IMR-90 (cell line): ENCODE measurements around the gene WFDC6. TPM values are rescaled to one million over a fixed set of nuclear protein-coding genes. Genes with fewer than 3 reads are reported as not detected.

Source experiments
- ATAC-seq: fragments of 200-7000 bp; cut with Tn5 transposase; 2 replicates; pipeline ENCODE4 v1.9.1; 2020; ENCODE audit warnings: low read depth, mild to moderate bottlenecking, moderate library complexity
- BruUV-seq: library from RNA; stranded (reverse); fragments of 400-500 nt; replicated peaks from 2 replicates; lab custom pipeline; 2021; lab: Mats Ljungman, UMichigan
- CTCF ChIA-PET: fragments of 300-600 bp; formaldehyde crosslinking; extraction: SDS; loops from one replicate; lab custom pipeline; 2021; ENCODE audit warnings: antibody characterized with exemption; lab: Yijun Ruan, JAX
- POLR2A ChIA-PET: fragments of 300-600 bp; sonication (Branson Sonifier 250); formaldehyde crosslinking; loops from one replicate; lab custom pipeline; 2022; ENCODE audit warnings: antibody characterized with exemption; ENCODE audit not compliant: unreplicated experiment; lab: Charles Lee
- DNase-seq: peaks from one replicate; pipeline ENCODE4 v3.0.0; 2013
- H2AFZ ChIP-seq: replicated peaks from 2 replicates; pipeline ENCODE3; 2013; ENCODE audit warnings: low read length, mild to moderate bottlenecking; ENCODE audit not compliant: poor library complexity
- H2AK5ac ChIP-seq: 2 replicates; pipeline ENCODE4 v1.6.1; 2013; ENCODE audit warnings: low read depth, low read length, inconsistent platforms
- H2AK9ac ChIP-seq: replicated peaks from 2 replicates; pipeline ENCODE3; 2013; ENCODE audit warnings: mild to moderate bottlenecking, low read depth, low read length, moderate library complexity; ENCODE audit not compliant: poor library complexity
- H2BK120ac ChIP-seq: 2 replicates; pipeline ENCODE4 v1.6.1; 2013; ENCODE audit warnings: low read depth, low read length, inconsistent platforms
- H2BK15ac ChIP-seq: 3 replicates; pipeline ENCODE4 v1.6.1; 2013; ENCODE audit warnings: low read depth, low read length, inconsistent platforms
- H2BK20ac ChIP-seq: 2 replicates; pipeline ENCODE4 v1.6.1; 2013; ENCODE audit warnings: low read depth, mild to moderate bottlenecking, inconsistent platforms, low read length, moderate library complexity
- H2BK5ac ChIP-seq: 2 replicates; pipeline ENCODE4 v1.6.1; 2013; ENCODE audit warnings: mild to moderate bottlenecking, low read depth, low read length, inconsistent platforms; ENCODE audit not compliant: poor library complexity, severe bottlenecking
- H3K14ac ChIP-seq: replicated peaks from 2 replicates; pipeline ENCODE4 v1.6.1; 2013; ENCODE audit warnings: low read depth, low read length, inconsistent platforms
- H3K18ac ChIP-seq: 2 replicates; pipeline ENCODE4 v1.6.1; 2013; ENCODE audit warnings: low read depth, low read length, control low read depth
- H3K23ac ChIP-seq: 2 replicates; pipeline ENCODE4 v1.6.1; 2013; ENCODE audit warnings: low read depth, low read length, inconsistent platforms
- H3K27ac ChIP-seq: 2 replicates; pipeline ENCODE4 v1.5.1; 2013; ENCODE audit warnings: mild to moderate bottlenecking, control low read depth, low read length; ENCODE audit not compliant: insufficient read depth
- H3K27me3 ChIP-seq: 2 replicates; pipeline ENCODE4 v1.6.1; 2013; ENCODE audit warnings: low read length; ENCODE audit not compliant: control insufficient read depth, insufficient read depth
- H3K36me3 ChIP-seq: 2 replicates; pipeline ENCODE4 v1.6.1; 2013; ENCODE audit warnings: low read length, mixed read lengths; ENCODE audit not compliant: control insufficient read depth, insufficient read depth
- H3K4ac ChIP-seq: 2 replicates; pipeline ENCODE4 v1.6.1; 2013; ENCODE audit warnings: low read depth, low read length, inconsistent platforms
- H3K4me1 ChIP-seq: 2 replicates; pipeline ENCODE4 v1.6.1; 2013; ENCODE audit warnings: low read length, mixed read lengths; ENCODE audit not compliant: control insufficient read depth, insufficient read depth
- H3K4me2 ChIP-seq: 2 replicates; pipeline ENCODE4 v1.6.1; 2013; ENCODE audit warnings: low read depth, mild to moderate bottlenecking, control low read depth, low read length, moderate library complexity
- H3K4me3 ChIP-seq: 2 replicates; pipeline ENCODE4 v1.5.1; 2013; ENCODE audit warnings: low read depth, mild to moderate bottlenecking, control low read depth, low read length, moderate library complexity; ENCODE audit not compliant: insufficient read depth
- H3K56ac ChIP-seq: 2 replicates; pipeline ENCODE4 v1.6.1; 2013; ENCODE audit warnings: low read length, inconsistent platforms; ENCODE audit not compliant: insufficient read depth; ENCODE audit errors: extremely low read depth
- H3K79me1 ChIP-seq, 2 experiments: 2 replicates each; pipeline ENCODE4 v1.6.1; 2013; ENCODE audit warnings: low read length in 2 of 2, inconsistent platforms in 1 of 2, low read depth in 1 of 2
- H3K9ac ChIP-seq: 2 replicates; pipeline ENCODE4 v1.6.1; 2013; ENCODE audit warnings: low read depth, low read length, control low read depth
- H3K9me1 ChIP-seq: 2 replicates; pipeline ENCODE4 v1.6.1; 2013; ENCODE audit warnings: low read length, inconsistent platforms; ENCODE audit not compliant: insufficient read depth
- H3K9me3 ChIP-seq: 2 replicates; pipeline ENCODE4 v1.6.1; 2013; ENCODE audit warnings: low read length; ENCODE audit not compliant: control insufficient read depth, insufficient read depth
- H4K20me1 ChIP-seq: 2 replicates; pipeline ENCODE4 v1.6.1; 2013; ENCODE audit warnings: low read length, inconsistent platforms; ENCODE audit not compliant: insufficient read depth
- H4K5ac ChIP-seq: 2 replicates; pipeline ENCODE4 v1.6.1; 2013; ENCODE audit warnings: mild to moderate bottlenecking, low read depth, low read length, control low read depth
- H4K8ac ChIP-seq, 2 experiments: 2 replicates each; pipeline ENCODE4 v1.6.1; 2013; ENCODE audit warnings: low read depth in 2 of 2, low read length in 2 of 2, control low read depth in 1 of 2, inconsistent platforms in 1 of 2
- H4K91ac ChIP-seq: 2 replicates; pipeline ENCODE4 v1.6.1; 2013; ENCODE audit warnings: low read depth, low read length, inconsistent platforms; ENCODE audit not compliant: insufficient read depth
- BHLHE40 ChIP-seq: fragments of 150-350 bp; IDR thresholded peaks from 2 replicates; pipeline ENCODE4 v1.6.1; 2016; ENCODE audit warnings: mild to moderate bottlenecking, low read depth, low read length
- CEBPB ChIP-seq: IDR thresholded peaks from 2 replicates; pipeline ENCODE4 v1.6.1; 2012; ENCODE audit warnings: low read depth, low read length, improper control_type of control experiment
- CHD1 ChIP-seq: IDR thresholded peaks from 2 replicates; pipeline ENCODE4 v1.6.1; 2012; ENCODE audit warnings: low read depth, low read length, improper control_type of control experiment
- ELK1 ChIP-seq: fragments of 150-350 bp; IDR thresholded peaks from 2 replicates; pipeline ENCODE4 v1.6.1; 2016; ENCODE audit warnings: low read depth, mild to moderate bottlenecking, low read length, moderate library complexity, borderline replicate concordance
- FOS ChIP-seq: fragments of 150-350 bp; IDR thresholded peaks from 2 replicates; pipeline ENCODE4 v1.6.1; 2016; ENCODE audit warnings: low read depth, low read length
- MAFK ChIP-seq: IDR thresholded peaks from 2 replicates; pipeline ENCODE4 v1.6.1; 2012; ENCODE audit warnings: low read depth, low read length, improper control_type of control experiment
- MAZ ChIP-seq: IDR thresholded peaks from 2 replicates; pipeline ENCODE4 v1.6.1; 2012; ENCODE audit warnings: low read depth, mild to moderate bottlenecking, low read length, improper control_type of control experiment, moderate library complexity, borderline replicate concordance
- MXI1 ChIP-seq: IDR thresholded peaks from 2 replicates; pipeline ENCODE4 v1.6.1; 2012; ENCODE audit warnings: low read depth, mild to moderate bottlenecking, low read length, moderate library complexity, borderline replicate concordance
- NFE2L2 ChIP-seq: fragments of 150-350 bp; IDR thresholded peaks from 2 replicates; pipeline ENCODE4 v1.6.1; 2016; ENCODE audit warnings: low read depth, mild to moderate bottlenecking, low read length
- POLR2A ChIP-seq: IDR thresholded peaks from 2 replicates; pipeline ENCODE4 v1.6.1; 2012; ENCODE audit warnings: mild to moderate bottlenecking, low read depth, low read length
- RAD21 ChIP-seq: IDR thresholded peaks from 2 replicates; pipeline ENCODE4 v1.6.1; 2012; ENCODE audit warnings: low read length, improper control_type of control experiment
- RCOR1 ChIP-seq: IDR thresholded peaks from 2 replicates; pipeline ENCODE4 v1.6.1; 2012; ENCODE audit warnings: mild to moderate bottlenecking, low read length, improper control_type of control experiment; ENCODE audit not compliant: insufficient replicate concordance
- RFX5 ChIP-seq: IDR thresholded peaks from 2 replicates; pipeline ENCODE4 v1.8.0; 2012; ENCODE audit warnings: low read depth, mild to moderate bottlenecking, low read length, moderate library complexity
- SMC3 ChIP-seq: fragments of 150-350 bp; IDR thresholded peaks from 2 replicates; pipeline ENCODE4 v1.6.1; 2016; ENCODE audit warnings: low read depth, mild to moderate bottlenecking, antibody characterized with exemption, low read length, moderate library complexity
- USF2 ChIP-seq: fragments of 150-350 bp; IDR thresholded peaks from 2 replicates; pipeline ENCODE4 v1.6.1; 2017; ENCODE audit warnings: mild to moderate bottlenecking, antibody characterized with exemption, low read length, low read depth
- WGBS, 2 experiments: methylation state at CpG; one replicate each; pipeline versions ENCODE4 v1.1.5 to v1.1.7; 2013; ENCODE audit warnings: missing lambda C conversion rate in 2 of 2; ENCODE audit not compliant: insufficient read length in 1 of 2; ENCODE audit errors: extremely low coverage in 2 of 2; 5-methylcytosine and 5-hydroxymethylcytosine counted together
- dilution Hi-C: fragments of 300-500 bp; cut with HindIII; formaldehyde crosslinking; loops from one replicate; pipeline ENCODE4 v1.14.3; 2018; ENCODE audit warnings: low sequenced_read_pairs; ENCODE audit not compliant: unreplicated experiment
- in situ Hi-C: fragments of 300-500 bp; cut with MboI; formaldehyde crosslinking; loops from 3 replicates; pipeline ENCODE4 v1.14.3; 2019; ENCODE audit warnings: low sequenced_read_pairs, inconsistent platforms, mixed read lengths
- intact Hi-C: fragments of 100-400 bp; cut with micrococcal nuclease; formaldehyde crosslinking; loops from 2 replicates; pipeline ENCODE4 v1.10.0; 2022
- polyA plus RNA-seq, 3 experiments: library from polyadenylated mRNA; depleted of rRNA; stranded (reverse); fragments of >200 nt; gene quantifications; 2 replicates each; pipeline ENCODE4 v1.2.3, GENCODE V29; 2012; ENCODE audit warnings: low replicate concordance in 1 of 3
- total RNA-seq: library from RNA; depleted of rRNA; stranded (reverse); fragments of >200 nt; gene quantifications from 2 replicates; pipeline ENCODE4 v1.2.3, GENCODE V29; 2012
- TF ChIP-seq, protein P1 (sequence below): conservative IDR thresholded peaks from 2 replicates; pipeline ENCODE4 v1.5.1; 2012; ENCODE audit warnings: mild to moderate bottlenecking, low read depth, low read length, improper control_type of control experiment

WFDC6 gene
- total and polyA plus RNA-seq, 2 of the 4 experiments (the other 2 are of a cell fraction), result not detected

GRCh38 chr20:45538209-45538799 lies 978 bp downstream of the WFDC6 start:
- no peak overlapping the region for H3K27ac ChIP-seq
- no peak overlapping the region for H3K4ac ChIP-seq
- intact Hi-C loops (no loop called here), in situ Hi-C loops (loop anchor here (25.0 kb wide), 1 partner anchor 224 kb away; no protein-coding TSS in a partner anchor), dilution Hi-C loops (no loop called here)
- H4K5ac ChIP-seq, result no peak overlapping the region
- H4K91ac ChIP-seq, result no peak overlapping the region
- no peaks in the 10 kb centered on the region for H3K79me1 ChIP-seq
- H3K27me3 ChIP-seq, result no peaks in the 10 kb centered on the region; the same call in 1 of the 2 replicates
- no peak overlapping the region for H2AK9ac ChIP-seq
- WGBS, 2 experiments, result 34% methylated on average over 3 of the region's 7 CpGs; no CpG with 5 or more reads in 1 of the 2 experiments
- DNase-seq, result no peak
- H4K8ac ChIP-seq, result no peak overlapping the region
- H4K20me1 ChIP-seq, result no peaks in the 10 kb centered on the region
- ATAC-seq, result no peak
- H2BK20ac ChIP-seq, result no peak overlapping the region
- no peak overlapping the region for H3K18ac ChIP-seq
- H2AFZ ChIP-seq, result no peak overlapping the region
- no peak for TF ChIP-seq MAFK
- TF ChIP-seq, protein P1, sequence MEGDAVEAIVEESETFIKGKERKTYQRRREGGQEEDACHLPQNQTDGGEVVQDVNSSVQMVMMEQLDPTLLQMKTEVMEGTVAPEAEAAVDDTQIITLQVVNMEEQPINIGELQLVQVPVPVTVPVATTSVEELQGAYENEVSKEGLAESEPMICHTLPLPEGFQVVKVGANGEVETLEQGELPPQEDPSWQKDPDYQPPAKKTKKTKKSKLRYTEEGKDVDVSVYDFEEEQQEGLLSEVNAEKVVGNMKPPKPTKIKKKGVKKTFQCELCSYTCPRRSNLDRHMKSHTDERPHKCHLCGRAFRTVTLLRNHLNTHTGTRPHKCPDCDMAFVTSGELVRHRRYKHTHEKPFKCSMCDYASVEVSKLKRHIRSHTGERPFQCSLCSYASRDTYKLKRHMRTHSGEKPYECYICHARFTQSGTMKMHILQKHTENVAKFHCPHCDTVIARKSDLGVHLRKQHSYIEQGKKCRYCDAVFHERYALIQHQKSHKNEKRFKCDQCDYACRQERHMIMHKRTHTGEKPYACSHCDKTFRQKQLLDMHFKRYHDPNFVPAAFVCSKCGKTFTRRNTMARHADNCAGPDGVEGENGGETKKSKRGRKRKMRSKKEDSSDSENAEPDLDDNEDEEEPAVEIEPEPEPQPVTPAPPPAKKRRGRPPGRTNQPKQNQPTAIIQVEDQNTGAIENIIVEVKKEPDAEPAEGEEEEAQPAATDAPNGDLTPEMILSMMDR, result no peak
- TF ChIP-seq SMC3, result no peak
- TF ChIP-seq ELK1, result no peak
- no peak for TF ChIP-seq POLR2A
- TF ChIP-seq CHD1, result no peak
- TF ChIP-seq RFX5, result no peak
- TF ChIP-seq CEBPB, result no peak
- no peak for TF ChIP-seq RAD21
- TF ChIP-seq MAZ, result no peak
- TF ChIP-seq NFE2L2, result no peak
- TF ChIP-seq RCOR1, result no peak
- no peak for TF ChIP-seq USF2
- no peak for TF ChIP-seq FOS
- TF ChIP-seq BHLHE40, result no peak
- TF ChIP-seq MXI1, result no peak
- H3K14ac ChIP-seq, result no peak overlapping the region
- no peak overlapping the region for H3K56ac ChIP-seq
- H2BK120ac ChIP-seq, result no peak overlapping the region
- no peak overlapping the region for H3K4me3 ChIP-seq
- no peak overlapping the region for H2AK5ac ChIP-seq
- H2BK15ac ChIP-seq, result no peak overlapping the region
- no TSS peak for BruUV-seq
- no peaks in the 10 kb centered on the region for H3K9me1 ChIP-seq
- H3K23ac ChIP-seq, result no peak overlapping the region
- H2BK5ac ChIP-seq, result no peak overlapping the region
- H3K36me3 ChIP-seq, result no peaks in the 10 kb centered on the region
- ChIA-PET CTCF (no interaction called here), POLR2A (no interaction called here)
- no peaks in the 10 kb centered on the region for H3K4me1 ChIP-seq
- H3K9ac ChIP-seq, result no peak overlapping the region
- H3K9me3 ChIP-seq, result no peaks in the 10 kb centered on the region
- no peak overlapping the region for H3K4me2 ChIP-seq
